HepG2 (cell line): ENCODE results near the gene TF. TPM values are rescaled to one million over a fixed set of nuclear protein-coding genes. Genes with fewer than 3 reads are reported as not detected.

ENCODE experiments used
- DBP ChIP-seq: sonication (generic); formaldehyde crosslinking; IDR thresholded peaks from 2 replicates; pipeline ENCODE4 v1.4.0; 2020; ENCODE audit warnings: missing genetic modification reagents; ENCODE audit errors: not compliant biosample characterization
- E2F5 ChIP-seq: sonication (generic); formaldehyde crosslinking; conservative IDR thresholded peaks from 2 replicates; pipeline ENCODE4 v1.4.0; 2020; ENCODE audit warnings: missing genetic modification reagents
- FOXO4 ChIP-seq: sonication (generic); formaldehyde crosslinking; conservative IDR thresholded peaks from 2 replicates; pipeline ENCODE4 v1.8.1; 2023; ENCODE audit warnings: missing genetic modification reagents
- POLR2G ChIP-seq: fragments of 200-400 bp; formaldehyde crosslinking; IDR thresholded peaks from 2 replicates; pipeline ENCODE4 v1.6.1; 2018; ENCODE audit warnings: mild to moderate bottlenecking, low read depth, low read length, moderate library complexity
- RNF219 ChIP-seq: sonication (generic); formaldehyde crosslinking; IDR thresholded peaks from 2 replicates; pipeline ENCODE4 v1.5.0; 2020; ENCODE audit warnings: mild to moderate bottlenecking, missing genetic modification reagents
- SMAD9 ChIP-seq: sonication (generic); formaldehyde crosslinking; IDR thresholded peaks from 2 replicates; pipeline ENCODE4 v1.5.1; 2020; ENCODE audit warnings: mild to moderate bottlenecking, missing genetic modification reagents
- TAF15 ChIP-seq: fragments of 200-400 bp; formaldehyde crosslinking; IDR thresholded peaks from one replicate; pipeline ENCODE4 v1.6.1; 2018; ENCODE audit warnings: mild to moderate bottlenecking, low read depth, low read length; ENCODE audit not compliant: poor library complexity, severe bottlenecking
- TGIF2 ChIP-seq: IDR thresholded peaks from 2 replicates; pipeline ENCODE4 v1.6.1; 2016; ENCODE audit warnings: control low read depth, missing compliant biosample characterization
- ZHX2 ChIP-seq, 2 experiments: sonication (generic) in 1 of 2; formaldehyde crosslinking in 1 of 2; IDR thresholded peaks; 2 replicates each; pipeline versions ENCODE4 v1.6.1 to v1.9.0; 2014 to 2022; ENCODE audit warnings: antibody characterized with exemption in 1 of 2, borderline replicate concordance in 1 of 2, inconsistent platforms in 1 of 2, low read depth in 1 of 2, missing genetic modification reagents in 1 of 2
- ZNF234 ChIP-seq: sonication (generic); formaldehyde crosslinking; conservative IDR thresholded peaks from 2 replicates; pipeline ENCODE4 v1.5.1; 2020; ENCODE audit warnings: mild to moderate bottlenecking, missing genetic modification reagents
- ZNF549 ChIP-seq: sonication (generic); formaldehyde crosslinking; IDR thresholded peaks from 2 replicates; pipeline ENCODE4 v1.5.0; 2020; ENCODE audit warnings: missing genetic modification reagents
- polyA plus RNA-seq, 8 experiments: library from polyadenylated mRNA; depleted of rRNA in 3 of 8; stranded (reverse) in 7 of 8; unstranded in 1 of 8; fragments of >200 nt; fragmentation: Illumina TruSeq in 4 of 8; extraction: Trizol in 4 of 8; gene quantifications; 2 replicates each; pipeline versions ENCODE4 v1.2.1 to v1.2.3, GENCODE V29; 2011 to 2016; ENCODE audit warnings: low read depth in 4 of 8, missing spikeins in 1 of 8, mixed read lengths in 1 of 8; ENCODE audit not compliant: insufficient read depth in 1 of 8
- total RNA-seq, 5 experiments: library from RNA; depleted of rRNA; stranded (reverse); fragments of >200 nt; fragmentation: Illumina TruSeq; extraction: Trizol; gene quantifications; 2 replicates each; pipeline ENCODE4 v1.2.3, GENCODE V29; 2016; ENCODE audit warnings: low read depth in 1 of 5
- TF ChIP-seq, protein P1 (sequence below): sonication (generic); formaldehyde crosslinking; conservative IDR thresholded peaks from 2 replicates; pipeline ENCODE4 v1.4.0; 2020; ENCODE audit warnings: missing genetic modification reagents

The TF gene
- total and polyA plus RNA-seq, 2 of the 13 experiments (the other 11 are each of a cell fraction or from before 2014, with no cell fraction given), result 10,074 to 11,821 TPM

DNA sequence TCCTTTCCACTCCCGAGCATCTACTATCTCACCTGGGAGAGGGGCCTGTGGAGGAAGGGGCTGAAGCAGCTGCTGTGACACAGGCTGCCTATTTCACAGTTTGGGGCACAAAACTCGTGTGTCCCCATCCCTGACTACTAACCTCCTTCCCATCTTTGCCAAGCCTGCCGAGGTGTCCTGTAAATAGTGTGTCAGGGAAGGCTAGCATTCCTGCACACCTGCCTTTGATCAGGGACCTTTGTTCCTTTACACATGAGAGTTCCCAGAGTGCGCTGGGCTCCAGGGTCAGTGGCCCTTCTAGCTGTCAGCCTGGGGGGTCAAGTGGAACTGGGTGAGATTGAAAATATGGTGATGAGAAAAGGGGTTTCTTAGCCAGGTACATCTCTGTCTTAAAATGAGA is 13.0 kb upstream of the TF start (continued):
- TF ChIP-seq, protein P1, sequence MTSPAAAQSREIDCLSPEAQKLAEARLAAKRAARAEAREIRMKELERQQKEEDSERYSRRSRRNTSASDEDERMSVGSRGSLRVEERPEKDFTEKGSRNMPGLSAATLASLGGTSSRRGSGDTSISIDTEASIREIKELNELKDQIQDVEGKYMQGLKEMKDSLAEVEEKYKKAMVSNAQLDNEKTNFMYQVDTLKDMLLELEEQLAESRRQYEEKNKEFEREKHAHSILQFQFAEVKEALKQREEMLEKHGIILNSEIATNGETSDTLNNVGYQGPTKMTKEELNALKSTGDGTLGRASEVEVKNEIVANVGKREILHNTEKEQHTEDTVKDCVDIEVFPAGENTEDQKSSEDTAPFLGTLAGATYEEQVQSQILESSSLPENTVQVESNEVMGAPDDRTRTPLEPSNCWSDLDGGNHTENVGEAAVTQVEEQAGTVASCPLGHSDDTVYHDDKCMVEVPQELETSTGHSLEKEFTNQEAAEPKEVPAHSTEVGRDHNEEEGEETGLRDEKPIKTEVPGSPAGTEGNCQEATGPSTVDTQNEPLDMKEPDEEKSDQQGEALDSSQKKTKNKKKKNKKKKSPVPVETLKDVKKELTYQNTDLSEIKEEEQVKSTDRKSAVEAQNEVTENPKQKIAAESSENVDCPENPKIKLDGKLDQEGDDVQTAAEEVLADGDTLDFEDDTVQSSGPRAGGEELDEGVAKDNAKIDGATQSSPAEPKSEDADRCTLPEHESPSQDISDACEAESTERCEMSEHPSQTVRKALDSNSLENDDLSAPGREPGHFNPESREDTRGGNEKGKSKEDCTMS (CRISPR knock-in tag), result no peak
- TF ChIP-seq POLR2G (peak; percentile 31; the same call in 1 of the 2 replicates), ZHX2 (IDR thresholded peaks at IDR 0.05; ENCODE audit: low read depth) (0 out of 2 replicates have a peak, but pooled peaks have one; percentile 36), ZHX2 (CRISPR knock-in tag; IDR thresholded peaks at IDR 0.05; ENCODE audit: borderline replicate concordance) (no peak), FOXO4 (CRISPR knock-in tag) (no peak), TAF15 (no peak), TGIF2 (CRISPR knock-in tag) (peak; percentile 33; the same call in 1 of the 2 replicates), ZNF549 (CRISPR knock-in tag) (no peak), RNF219 (CRISPR knock-in tag) (no peak), E2F5 (CRISPR knock-in tag) (no peak), ZNF234 (no peak), DBP (CRISPR knock-in tag) (no peak), SMAD9 (no peak)
